Astrocyte (in vitro differentiated cells and primary cell): ENCODE results near the gene PLIN5. TPM values are rescaled to one million over a fixed set of nuclear protein-coding genes. Genes with fewer than 3 reads are reported as not detected.
"Not testable (repeated sequence)": the region's sequence is repeated elsewhere in the genome, so short reads cannot be mapped to it uniquely, and the experiment has no call there.

Experiments
- DNase-seq: peaks from one replicate; pipeline ENCODE4 v3.0.0-alpha.2; 2010; ENCODE audit warnings: low read depth
- FAIRE-seq: peaks from 2 replicates; lab custom pipeline; 2011; peaks lifted over from hg19 to GRCh38; lab: Jason Lieb, UNC
- H2AFZ ChIP-seq: 2 replicates; pipeline ENCODE4 v1.6.0; 2012; ENCODE audit warnings: low read depth, low read length, inconsistent platforms
- H3K27ac ChIP-seq: 2 replicates; pipeline ENCODE4 v1.5.1; 2011; ENCODE audit warnings: low read depth, low read length, inconsistent platforms
- H3K27me3 ChIP-seq: 2 replicates; pipeline ENCODE4 v1.6.0; 2011; ENCODE audit warnings: low read length, inconsistent platforms; ENCODE audit not compliant: insufficient read depth
- H3K36me3 ChIP-seq: 2 replicates; pipeline ENCODE4 v1.5.1; 2011; ENCODE audit warnings: low read length, inconsistent platforms; ENCODE audit not compliant: insufficient read depth
- H3K4me1 ChIP-seq: 2 replicates; pipeline ENCODE4 v1.5.1; 2011; ENCODE audit warnings: low read length, inconsistent platforms; ENCODE audit not compliant: insufficient read depth
- H3K4me2 ChIP-seq: 2 replicates; pipeline ENCODE4 v1.6.0; 2012; ENCODE audit warnings: low read length, inconsistent platforms
- H3K4me3 ChIP-seq: 2 replicates; pipeline ENCODE4 v1.5.1; 2011; ENCODE audit warnings: low read depth, mild to moderate bottlenecking, low read length, inconsistent platforms; ENCODE audit not compliant: insufficient read depth
- H3K79me2 ChIP-seq: 2 replicates; pipeline ENCODE4 v1.6.0; 2012; ENCODE audit warnings: mild to moderate bottlenecking, low read length, inconsistent platforms; ENCODE audit not compliant: insufficient read depth
- H3K9ac ChIP-seq: 2 replicates; pipeline ENCODE4 v1.6.0; 2012; ENCODE audit warnings: mild to moderate bottlenecking, low read length, inconsistent platforms
- H3K9me3 ChIP-seq: 2 replicates; pipeline ENCODE4 v1.5.1; 2012; ENCODE audit warnings: low read depth, mild to moderate bottlenecking, low read length, inconsistent platforms; ENCODE audit not compliant: insufficient read depth
- H4K20me1 ChIP-seq: 2 replicates; pipeline ENCODE4 v1.6.0; 2012; ENCODE audit warnings: low read length, inconsistent platforms; ENCODE audit not compliant: insufficient read depth
- H3K27ac Mint-ChIP-seq: one replicate; pipeline ENCODE4 v1.8.0; 2021; ENCODE audit warnings: mild to moderate bottlenecking, mixed read lengths; ENCODE audit not compliant: unreplicated experiment
- H3K27me3 Mint-ChIP-seq: one replicate; pipeline ENCODE4 v1.8.0; 2021; ENCODE audit warnings: low read depth, mixed read lengths; ENCODE audit not compliant: unreplicated experiment
- H3K36me3 Mint-ChIP-seq: one replicate; pipeline ENCODE4 v1.8.0; 2021; ENCODE audit warnings: low read depth, mixed read lengths; ENCODE audit not compliant: unreplicated experiment
- H3K4me1 Mint-ChIP-seq: one replicate; pipeline ENCODE4 v1.8.0; 2021; ENCODE audit warnings: low read depth, mixed read lengths; ENCODE audit not compliant: unreplicated experiment
- H3K4me3 Mint-ChIP-seq: one replicate; pipeline ENCODE4 v1.8.0; 2021; ENCODE audit warnings: mild to moderate bottlenecking, moderate library complexity, mixed read lengths; ENCODE audit not compliant: unreplicated experiment
- H3K9me3 Mint-ChIP-seq: one replicate; pipeline ENCODE4 v1.8.0; 2021; ENCODE audit warnings: mild to moderate bottlenecking, mixed read lengths; ENCODE audit not compliant: unreplicated experiment
- CTCF ChIP-seq: IDR thresholded peaks from 2 replicates; pipeline ENCODE4 v1.5.1; 2011; ENCODE audit warnings: low read depth, mild to moderate bottlenecking, inconsistent platforms, low read length, moderate library complexity; ENCODE audit not compliant: insufficient read depth
- EZH2 ChIP-seq: IDR thresholded peaks from 2 replicates; pipeline ENCODE4 v1.6.1; 2012; ENCODE audit warnings: mild to moderate bottlenecking, low read length, inconsistent platforms; ENCODE audit not compliant: insufficient read depth
- total RNA-seq: library from RNA; stranded (reverse); gene quantifications from 2 replicates; pipeline ENCODE4 v1.2.1, GENCODE V29; 2021

PLIN5 gene
- total RNA-seq, 1 donor from 2014 or later = not detected

GRCh38 chr19:4543842-4544647 lies 9.0 kb upstream of the PLIN5 start:
- no peak overlapping the region for H3K9ac ChIP-seq
- TF ChIP-seq EZH2 (no peak), CTCF (no peak)
- no peak overlapping the region for H3K27ac ChIP-seq
- Mint-ChIP-seq H3K9me3 (no peaks in the 10 kb centered on the region), H3K4me3 (no peak overlapping the region), H3K36me3 (peaks cover 4% of the 10 kb centered on the region), H3K27me3 (peaks cover 11% of the 10 kb centered on the region), H3K27ac (no peak overlapping the region), H3K4me1 (no peaks in the 10 kb centered on the region)
- peaks cover 9% of the 10 kb centered on the region for H3K27me3 ChIP-seq
- peaks cover 3% of the 10 kb centered on the region for H3K9me3 ChIP-seq
- H3K79me2 ChIP-seq = no peaks in the 10 kb centered on the region
- H3K4me3 ChIP-seq = no peak overlapping the region
- H3K4me1 ChIP-seq = no peaks in the 10 kb centered on the region
- no peak overlapping the region for H2AFZ ChIP-seq
- H4K20me1 ChIP-seq = no peaks in the 10 kb centered on the region
- DNase-seq (no peak), FAIRE-seq (no peak)
- no peak overlapping the region for H3K4me2 ChIP-seq
- no peaks in the 10 kb centered on the region for H3K36me3 ChIP-seq

- Mint-ChIP-seq H3K4me3 (no peak overlapping the region), H3K9me3 (no peaks in the 10 kb centered on the region), H3K27me3 (peaks cover 18% of the 10 kb centered on the region), H3K36me3 (peaks cover 2% of the 10 kb centered on the region), H3K4me1 (no peaks in the 10 kb centered on the region), H3K27ac (no peak overlapping the region)
- H3K27me3 ChIP-seq = peaks cover 10% of the 10 kb centered on the region
- no peaks in the 10 kb centered on the region for H3K36me3 ChIP-seq
- no peak overlapping the region for H3K4me3 ChIP-seq
- no peak overlapping the region for H3K9ac ChIP-seq
- no peak overlapping the region for H2AFZ ChIP-seq
- H3K27ac ChIP-seq = no peak overlapping the region
- FAIRE-seq (no peak), DNase-seq (no peak)
- no peaks in the 10 kb centered on the region for H4K20me1 ChIP-seq
- TF ChIP-seq EZH2 = no peak
- TF ChIP-seq CTCF = no peak
- H3K4me2 ChIP-seq = no peak overlapping the region
- H3K9me3 ChIP-seq = peaks cover 3% of the 10 kb centered on the region
- no peaks in the 10 kb centered on the region for H3K4me1 ChIP-seq
- H3K79me2 ChIP-seq = no peaks in the 10 kb centered on the region
These were observed 8.1 kb upstream of the PLIN5 start for GRCh38 chr19:4542896-4543841.

- H3K4me3 ChIP-seq, H3K36me3 Mint-ChIP-seq, H3K27me3 ChIP-seq, H3K4me3 Mint-ChIP-seq, H3K27ac Mint-ChIP-seq, H3K36me3 ChIP-seq, H3K79me2 ChIP-seq, H3K4me1 ChIP-seq, H3K9me3 ChIP-seq, H3K9me3 Mint-ChIP-seq, H3K4me2 ChIP-seq, H2AFZ ChIP-seq, DNase-seq, H3K27ac ChIP-seq, H3K4me1 Mint-ChIP-seq, H3K9ac ChIP-seq, H4K20me1 ChIP-seq, FAIRE-seq: not testable (repeated sequence)
- H3K27me3 Mint-ChIP-seq = peaks cover 29% of the 10 kb centered on the region
These were observed 6.8 kb upstream of the PLIN5 start for GRCh38 chr19:4541806-4542145.
